Measurements from ENCODE around the gene CDH9.

GRCh38 chr5:26869781-26870180 is 168.6 kb downstream of the CDH9 start:
- TF ChIP-seq POLR2A (IDR thresholded peaks at IDR 0.05) = no peak
- no peak for TF ChIP-seq CTCF (IDR thresholded peaks at IDR 0.05)
